ENCODE data around the gene PNPLA7. TPM values are rescaled to one million over a fixed set of nuclear protein-coding genes. Genes with fewer than 3 reads are reported as not detected.

Gene PNPLA7
- total and polyA plus RNA-seq, 10 of the 15 experiments (the other 5 are each of a cell fraction or from before 2014, with no cell fraction given) = 0.04 to 0.85 (median 0.19) TPM; not detected in 1

DNA sequence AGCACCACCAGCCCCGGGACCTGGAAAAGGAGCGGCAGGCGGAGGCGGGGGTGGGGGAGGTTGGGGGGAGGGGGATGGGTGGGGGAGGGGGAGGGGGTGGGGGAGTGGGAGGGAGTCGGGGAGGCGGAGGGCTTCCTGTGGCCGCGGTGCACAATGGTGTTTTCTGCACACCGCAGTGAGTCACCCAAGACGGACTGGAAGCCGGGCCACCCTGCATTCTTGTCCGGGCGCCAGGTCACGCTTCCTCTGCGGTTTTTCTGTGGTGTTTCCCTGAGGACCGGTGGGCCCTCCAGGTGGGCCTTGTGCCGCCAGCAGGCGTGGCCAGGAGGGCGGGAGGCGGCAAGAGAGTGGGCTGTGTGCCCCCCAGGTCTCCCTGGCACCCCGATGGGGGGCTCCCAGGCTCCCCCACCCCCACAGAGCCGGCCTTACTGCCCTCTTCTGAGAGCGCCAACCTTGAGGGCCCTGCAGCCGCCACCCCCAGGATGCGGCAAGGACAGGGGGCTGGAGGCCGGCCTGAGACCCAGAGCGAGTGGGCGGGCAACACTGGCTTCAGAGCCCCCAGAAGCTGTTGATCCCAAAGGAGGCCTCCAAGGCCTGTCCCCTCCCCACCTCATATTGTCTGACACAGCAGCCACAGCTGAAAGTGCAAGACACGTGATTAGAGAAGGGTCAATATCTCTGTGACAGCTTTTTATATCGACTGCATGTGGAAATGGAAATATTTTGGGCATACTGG is 138.4 kb downstream of the PNPLA7 start (continued):
- 0 out of 2 replicates have a peak, but pooled peaks have one; percentile 30 for TF ChIP-seq BACH1 (IDR thresholded peaks at IDR 0.05; ENCODE audit: borderline replicate concordance)
- TF ChIP-seq HDAC2 (IDR thresholded peaks at IDR 0.05) = no peak
- peak; percentile 18; the same call in 1 of the 2 replicates for TF ChIP-seq POLR2A (IDR thresholded peaks at IDR 0.05; ENCODE audit: low read depth, low read length)
- TF ChIP-seq SPI1 (IDR thresholded peaks at IDR 0.05; ENCODE audit: borderline replicate concordance, insufficient read depth, low read depth, low read length) = no peak
- TF ChIP-seq BCL11A (IDR thresholded peaks at IDR 0.05; ENCODE audit: low read depth, low read length) = 0 out of 2 replicates have a peak, but pooled peaks have one; percentile 24
- no peak for TF ChIP-seq NRF1 (conservative IDR thresholded peaks at IDR 0.05; ENCODE audit: low read depth, low read length)
- no peak for TF ChIP-seq ESRRA (IDR thresholded peaks at IDR 0.05; ENCODE audit: low read length)
- TF ChIP-seq ZBTB11 (CRISPR knock-in tag; IDR thresholded peaks at IDR 0.05) = no peak
- TF ChIP-seq ZNF24 (IDR thresholded peaks at IDR 0.05) = no peak
- no peak for TF ChIP-seq GABPA (IDR thresholded peaks at IDR 0.05; ENCODE audit: low read depth)
- peak; percentile 45; the same call in 1 of the 2 replicates for TF ChIP-seq TCF12 (IDR thresholded peaks at IDR 0.05; ENCODE audit: low read depth, low read length)
- TF ChIP-seq, protein P1, sequence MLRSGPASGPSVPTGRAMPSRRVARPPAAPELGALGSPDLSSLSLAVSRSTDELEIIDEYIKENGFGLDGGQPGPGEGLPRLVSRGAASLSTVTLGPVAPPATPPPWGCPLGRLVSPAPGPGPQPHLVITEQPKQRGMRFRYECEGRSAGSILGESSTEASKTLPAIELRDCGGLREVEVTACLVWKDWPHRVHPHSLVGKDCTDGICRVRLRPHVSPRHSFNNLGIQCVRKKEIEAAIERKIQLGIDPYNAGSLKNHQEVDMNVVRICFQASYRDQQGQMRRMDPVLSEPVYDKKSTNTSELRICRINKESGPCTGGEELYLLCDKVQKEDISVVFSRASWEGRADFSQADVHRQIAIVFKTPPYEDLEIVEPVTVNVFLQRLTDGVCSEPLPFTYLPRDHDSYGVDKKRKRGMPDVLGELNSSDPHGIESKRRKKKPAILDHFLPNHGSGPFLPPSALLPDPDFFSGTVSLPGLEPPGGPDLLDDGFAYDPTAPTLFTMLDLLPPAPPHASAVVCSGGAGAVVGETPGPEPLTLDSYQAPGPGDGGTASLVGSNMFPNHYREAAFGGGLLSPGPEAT (IDR thresholded peaks at IDR 0.05; ENCODE audit: low read depth) = peak; percentile 48; the same call in 1 of the 2 replicates
- TF ChIP-seq HDGF (IDR thresholded peaks at IDR 0.05) = peak; percentile 37; the same call in 1 of the 2 replicates
- TF ChIP-seq CREB1 (IDR thresholded peaks at IDR 0.05; ENCODE audit: low read depth) = no peak
- peak; percentile 30; the same call in 1 of the 2 replicates for TF ChIP-seq LARP7 (IDR thresholded peaks at IDR 0.05)
- TF ChIP-seq ATF7 (IDR thresholded peaks at IDR 0.05; ENCODE audit: low read depth) = no peak
- no peak for TF ChIP-seq SMAD1 (IDR thresholded peaks at IDR 0.05; ENCODE audit: low read depth, partially characterized antibody)
- no peak for TF ChIP-seq CBX3 (IDR thresholded peaks at IDR 0.05; ENCODE audit: borderline replicate concordance, low read depth)
- no peak for TF ChIP-seq NR2C2 (IDR thresholded peaks at IDR 0.05; ENCODE audit: borderline replicate concordance, control insufficient read depth, insufficient read length, low read depth)
- TF ChIP-seq TCF3 (IDR thresholded peaks at IDR 0.05; ENCODE audit: borderline replicate concordance, insufficient read depth, low read depth, low read length) = 0 out of 2 replicates have a peak, but pooled peaks have one; percentile 61
- TF ChIP-seq RCOR1 (conservative IDR thresholded peaks at IDR 0.05; ENCODE audit: low read depth, low read length) = no peak
- TF ChIP-seq SUZ12 (IDR thresholded peaks at IDR 0.05; ENCODE audit: unreplicated experiment) = no peak
- TF ChIP-seq IKZF1 (conservative IDR thresholded peaks at IDR 0.05) = peak; percentile 89
- TF ChIP-seq DPF2 (IDR thresholded peaks at IDR 0.05) = peak; percentile 89
- TF ChIP-seq, protein P2, sequence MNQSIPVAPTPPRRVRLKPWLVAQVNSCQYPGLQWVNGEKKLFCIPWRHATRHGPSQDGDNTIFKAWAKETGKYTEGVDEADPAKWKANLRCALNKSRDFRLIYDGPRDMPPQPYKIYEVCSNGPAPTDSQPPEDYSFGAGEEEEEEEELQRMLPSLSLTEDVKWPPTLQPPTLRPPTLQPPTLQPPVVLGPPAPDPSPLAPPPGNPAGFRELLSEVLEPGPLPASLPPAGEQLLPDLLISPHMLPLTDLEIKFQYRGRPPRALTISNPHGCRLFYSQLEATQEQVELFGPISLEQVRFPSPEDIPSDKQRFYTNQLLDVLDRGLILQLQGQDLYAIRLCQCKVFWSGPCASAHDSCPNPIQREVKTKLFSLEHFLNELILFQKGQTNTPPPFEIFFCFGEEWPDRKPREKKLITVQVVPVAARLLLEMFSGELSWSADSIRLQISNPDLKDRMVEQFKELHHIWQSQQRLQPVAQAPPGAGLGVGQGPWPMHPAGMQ (IDR thresholded peaks at IDR 0.05; ENCODE audit: borderline replicate concordance) = 0 out of 2 replicates have a peak, but pooled peaks have one; percentile 19
- TF ChIP-seq SIX5 (IDR thresholded peaks at IDR 0.05; ENCODE audit: low read depth, low read length, severe bottlenecking) = no peak
- peak; percentile 41; the same call in 1 of the 2 replicates for TF ChIP-seq MTA3 (IDR thresholded peaks at IDR 0.05; ENCODE audit: borderline replicate concordance, low read length)

Data from GM12878 (cell line).